Common myeloid progenitor, CD34-positive (primary cell): ENCODE results near the gene HS3ST2.

Experiments
- CTCF ChIA-PET: fragments of 350-600 bp; sonication (Branson Sonifier 250); formaldehyde crosslinking; loops from one replicate; lab custom pipeline; 2021; ENCODE audit warnings: antibody characterized with exemption; lab: Charles Lee
- POLR2A ChIA-PET: fragments of 350-600 bp; sonication (Branson Sonifier 250); formaldehyde crosslinking; loops from one replicate; lab custom pipeline; 2021; ENCODE audit warnings: antibody characterized with exemption; lab: Charles Lee
- DNase-seq, 3 donors: peaks; one replicate each; pipeline versions ENCODE4 v3.0.0 to v3.0.0-alpha.2; 2013
- H3K27ac ChIP-seq, 2 experiments: 1 replicate in 1 of 2; 2 replicates in 1 of 2; pipeline ENCODE4 v1.7.0; 2013; ENCODE audit warnings: inconsistent platforms in 2 of 2, low read length in 2 of 2, mild to moderate bottlenecking in 2 of 2, low read depth in 1 of 2, moderate library complexity in 1 of 2; ENCODE audit not compliant: severe bottlenecking in 2 of 2, insufficient read depth in 1 of 2, poor library complexity in 1 of 2
- H3K27me3 ChIP-seq, 5 experiments: replicated peaks in 2 of 5; 1 replicate in 3 of 5; 2 replicates in 2 of 5; pipeline versions ENCODE4 v1.6.1 to v1.7.0; 2013; ENCODE audit warnings: low read length in 4 of 5, mild to moderate bottlenecking in 2 of 5, moderate library complexity in 2 of 5, inconsistent platforms in 1 of 5; ENCODE audit not compliant: insufficient read depth in 5 of 5, control insufficient read depth in 4 of 5
- H3K36me3 ChIP-seq, 4 experiments: 1 replicate in 2 of 4; 2 replicates in 2 of 4; pipeline versions ENCODE4 v1.6.1 to v1.7.0; 2013; ENCODE audit warnings: low read length in 3 of 4, control low read depth in 1 of 4, mild to moderate bottlenecking in 1 of 4; ENCODE audit not compliant: control insufficient read depth in 4 of 4, insufficient read depth in 4 of 4
- H3K4me1 ChIP-seq, 4 experiments: 1 replicate in 3 of 4; 2 replicates in 1 of 4; pipeline versions ENCODE4 v1.6.1 to v1.7.1; 2013; ENCODE audit warnings: low read length in 3 of 4, mild to moderate bottlenecking in 3 of 4, control low read depth in 1 of 4, inconsistent platforms in 1 of 4, moderate library complexity in 1 of 4; ENCODE audit not compliant: control insufficient read depth in 4 of 4, insufficient read depth in 4 of 4; ENCODE audit errors: control extremely low read depth in 1 of 4
- H3K4me3 ChIP-seq, 7 experiments: 1 replicate in 4 of 7; 2 replicates in 3 of 7; pipeline versions ENCODE4 v1.5.1 to v1.7.0; 2013; ENCODE audit warnings: mild to moderate bottlenecking in 7 of 7, low read length in 6 of 7, moderate library complexity in 6 of 7, inconsistent platforms in 2 of 7, low read depth in 2 of 7, control low read depth in 1 of 7; ENCODE audit not compliant: insufficient read depth in 4 of 7, control insufficient read depth in 1 of 7; ENCODE audit errors: extremely low read depth in 1 of 7
- H3K9me3 ChIP-seq, 5 experiments: 1 replicate in 4 of 5; 2 replicates in 1 of 5; pipeline versions ENCODE4 v1.6.1 to v1.7.1; 2013; ENCODE audit warnings: low read length in 4 of 5, mild to moderate bottlenecking in 2 of 5, inconsistent platforms in 1 of 5, low read depth in 1 of 5, moderate library complexity in 1 of 5; ENCODE audit not compliant: control insufficient read depth in 4 of 5, insufficient read depth in 2 of 5; ENCODE audit errors: control extremely low read depth in 1 of 5
- WGBS: methylation state at CpG from one replicate; pipeline ENCODE4 v1.1.5; 2013; ENCODE audit not compliant: insufficient coverage; 5-methylcytosine and 5-hydroxymethylcytosine counted together

HS3ST2 gene

GRCh38 chr16:22868593-22869224 is 54.7 kb downstream of the HS3ST2 start:
- Histone ChIP-seq H3K9me3 (peaks cover 0 to 1% (median 0%) of the 10 kb centered on the region in 5 experiments), H3K27me3 (peaks cover 0 to 2% (median 0%) of the 10 kb centered on the region in 5 experiments), H3K36me3 (no peaks in the 10 kb centered on the region), H3K4me1 (no peaks in the 10 kb centered on the region), H3K27ac (no peak overlapping the region), H3K4me3 (no peak overlapping the region)
- CTCF ChIA-PET = no interaction called here
- no peak for DNase-seq
- WGBS = 65% methylated on average over 4 of the region's 5 CpGs
- POLR2A ChIA-PET = no interaction called here

GRCh38 chr16:22871861-22872260 is 57.9 kb downstream of the HS3ST2 start:
- H3K27ac ChIP-seq = no peak overlapping the region
- POLR2A ChIA-PET = no interaction called here

GRCh38 chr16:22874394-22874793 is 60.4 kb downstream of the HS3ST2 start:
- peaks cover 0 to 3% (median 0%) of the 10 kb centered on the region in 5 experiments for H3K27me3 ChIP-seq
- DNase-seq = no peak
- no peaks in the 10 kb centered on the region for H3K36me3 ChIP-seq
- no peak overlapping the region for H3K27ac ChIP-seq
- no peak overlapping the region for H3K4me3 ChIP-seq
- 98% methylated on average over 4 of the region's 4 CpGs for WGBS
- CTCF ChIA-PET = interaction anchor here (1.1 kb wide), 1 partner anchor 25 kb away, joined by 3 read pairs; no protein-coding TSS in a partner anchor
- H3K4me1 ChIP-seq = no peaks in the 10 kb centered on the region
- POLR2A ChIA-PET = no interaction called here
- H3K9me3 ChIP-seq = no peaks in the 10 kb centered on the region

More at GRCh38 chr16:22871861-22872260, 57.9 kb downstream of the HS3ST2 start:
- CTCF ChIA-PET = no interaction called here
- H3K4me1 ChIP-seq = no peaks in the 10 kb centered on the region
- H3K9me3 ChIP-seq = peaks cover 0 to 1% (median 0%) of the 10 kb centered on the region in 5 experiments
- 86% methylated on average over 1 of the region's 4 CpGs for WGBS
- no peaks in the 10 kb centered on the region for H3K27me3 ChIP-seq
- no peaks in the 10 kb centered on the region for H3K36me3 ChIP-seq
- DNase-seq = no peak
- H3K4me3 ChIP-seq = no peak overlapping the region

- ChIA-PET POLR2A (no interaction called here), CTCF (no interaction called here)
- H3K27me3 ChIP-seq = peaks cover 0 to 15% (median 0%) of the 10 kb centered on the region in 5 experiments
- H3K4me3 ChIP-seq = no peak overlapping the region
- no peaks in the 10 kb centered on the region for H3K4me1 ChIP-seq
- H3K27ac ChIP-seq = no peak overlapping the region
- H3K9me3 ChIP-seq = no peaks in the 10 kb centered on the region
- no peak for DNase-seq
- WGBS = 86% methylated on average over 4 of the region's 6 CpGs
- H3K36me3 ChIP-seq = no peaks in the 10 kb centered on the region
Measured at GRCh38 chr16:22878955-22879354, 65.0 kb downstream of the HS3ST2 start.

- Histone ChIP-seq H3K36me3 (no peaks in the 10 kb centered on the region), H3K27me3 (peaks cover 0 to 15% (median 0%) of the 10 kb centered on the region in 5 experiments), H3K4me1 (no peaks in the 10 kb centered on the region), H3K27ac (no peak overlapping the region), H3K4me3 (no peak overlapping the region), H3K9me3 (no peaks in the 10 kb centered on the region)
- ChIA-PET CTCF (interaction anchor here (1.3 kb wide), 1 partner anchor 22 kb away, joined by 4 read pairs; no protein-coding TSS in a partner anchor), POLR2A (no interaction called here)
- WGBS = 78% methylated on average over 5 of the region's 6 CpGs
- no peak for DNase-seq
Measured at GRCh38 chr16:22879466-22879865, 65.5 kb downstream of the HS3ST2 start.

GRCh38 chr16:22882981-22883380 is 69.0 kb downstream of the HS3ST2 start:
- CTCF ChIA-PET = no interaction called here
- H3K4me3 ChIP-seq = no peak overlapping the region
- H3K9me3 ChIP-seq = no peaks in the 10 kb centered on the region
- H3K27me3 ChIP-seq = peaks cover 0 to 15% (median 0%) of the 10 kb centered on the region in 5 experiments
- no peaks in the 10 kb centered on the region for H3K36me3 ChIP-seq
- DNase-seq = no peak
- no peak overlapping the region for H3K27ac ChIP-seq
- POLR2A ChIA-PET = no interaction called here
- H3K4me1 ChIP-seq = no peaks in the 10 kb centered on the region

GRCh38 chr16:22885951-22886350 is 72.0 kb downstream of the HS3ST2 start:
- 60% methylated on average over 1 of the region's 3 CpGs for WGBS
- DNase-seq = no peak
- H3K9me3 ChIP-seq = no peaks in the 10 kb centered on the region
- peaks cover 0 to 11% (median 0%) of the 10 kb centered on the region in 5 experiments for H3K27me3 ChIP-seq
- H3K36me3 ChIP-seq = no peaks in the 10 kb centered on the region
- ChIA-PET CTCF (interaction anchor here (1.3 kb wide), 1 partner anchor 13 kb away, joined by 5 read pairs; no protein-coding TSS in a partner anchor), POLR2A (no interaction called here)
- no peaks in the 10 kb centered on the region for H3K4me1 ChIP-seq
- no peak overlapping the region for H3K4me3 ChIP-seq
- no peak overlapping the region for H3K27ac ChIP-seq
